Panc1 (cell line): ENCODE measurements around the gene SLC7A5.

ENCODE experiments used
- POLR2AphosphoS5 ChIP-seq: IDR thresholded peaks from 2 replicates; pipeline ENCODE4 v1.6.1; 2012; ENCODE audit warnings: mild to moderate bottlenecking, low read depth, low read length, moderate library complexity
- SIN3A ChIP-seq: IDR thresholded peaks from 2 replicates; pipeline ENCODE4 v1.6.1; 2012; ENCODE audit warnings: low read depth, mild to moderate bottlenecking, low read length, moderate library complexity, borderline replicate concordance; ENCODE audit not compliant: insufficient read depth
- TCF7L2 ChIP-seq: IDR thresholded peaks from 2 replicates; pipeline ENCODE4 v1.6.1; 2011; ENCODE audit warnings: mild to moderate bottlenecking, low read depth, low read length, inconsistent platforms
- TF ChIP-seq, protein P1 (sequence below): fragments of 450-650 bp; IDR thresholded peaks from 2 replicates; pipeline ENCODE4 v1.5.1; 2017; ENCODE audit warnings: mild to moderate bottlenecking
- TF ChIP-seq, protein P2 (sequence below), 2 experiments: IDR thresholded peaks; 2 replicates each; pipeline ENCODE4 v1.6.1; 2011 to 2012; ENCODE audit warnings: low read depth in 2 of 2, control low read depth in 1 of 2, low read length in 1 of 2, mild to moderate bottlenecking in 1 of 2, moderate library complexity in 1 of 2; ENCODE audit not compliant: insufficient read depth in 1 of 2

DNA sequence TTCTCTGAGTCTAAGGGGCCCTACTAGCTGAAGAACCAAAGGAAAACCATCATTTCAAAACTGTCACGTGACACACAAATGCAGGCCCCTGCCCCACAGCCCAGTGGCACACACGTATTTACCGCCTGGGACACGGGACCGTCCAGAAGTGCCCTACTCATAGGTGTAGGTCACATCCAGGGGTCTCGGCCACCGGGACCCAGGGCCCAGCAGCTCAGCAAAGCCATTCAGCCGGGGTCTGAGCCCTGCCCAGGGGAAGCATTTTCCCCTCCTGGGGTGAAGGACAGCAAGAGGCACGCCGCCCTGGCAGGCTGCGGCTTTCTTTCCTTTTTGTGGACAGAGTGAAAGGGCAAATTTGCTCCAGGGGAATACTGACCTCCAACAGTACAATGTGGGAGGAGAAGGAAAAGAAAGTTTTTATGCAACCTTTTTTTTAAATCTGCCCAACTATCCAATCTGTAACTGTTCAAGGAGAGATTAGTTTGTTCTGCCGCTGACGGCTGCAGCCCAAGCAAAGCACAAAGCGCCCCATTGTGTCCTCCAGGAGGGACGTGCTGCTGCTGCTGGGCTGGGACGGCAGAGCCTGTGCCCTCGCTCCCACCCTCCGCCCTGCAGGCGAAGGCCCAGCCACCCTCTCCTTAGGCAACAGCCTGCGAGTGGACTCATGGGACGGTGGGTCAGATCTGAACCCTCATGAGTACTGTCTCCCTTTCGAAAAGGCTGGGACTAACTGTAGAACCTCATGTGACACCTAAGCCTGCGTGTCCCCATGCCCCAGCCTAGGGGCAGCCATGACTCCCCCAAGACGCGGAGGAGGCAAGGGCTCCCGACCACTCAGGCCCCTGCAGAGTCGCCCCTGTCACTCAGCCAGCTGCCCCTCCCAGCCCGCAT, 21.3 kb downstream of the SLC7A5 start:
- TF ChIP-seq, protein P1, sequence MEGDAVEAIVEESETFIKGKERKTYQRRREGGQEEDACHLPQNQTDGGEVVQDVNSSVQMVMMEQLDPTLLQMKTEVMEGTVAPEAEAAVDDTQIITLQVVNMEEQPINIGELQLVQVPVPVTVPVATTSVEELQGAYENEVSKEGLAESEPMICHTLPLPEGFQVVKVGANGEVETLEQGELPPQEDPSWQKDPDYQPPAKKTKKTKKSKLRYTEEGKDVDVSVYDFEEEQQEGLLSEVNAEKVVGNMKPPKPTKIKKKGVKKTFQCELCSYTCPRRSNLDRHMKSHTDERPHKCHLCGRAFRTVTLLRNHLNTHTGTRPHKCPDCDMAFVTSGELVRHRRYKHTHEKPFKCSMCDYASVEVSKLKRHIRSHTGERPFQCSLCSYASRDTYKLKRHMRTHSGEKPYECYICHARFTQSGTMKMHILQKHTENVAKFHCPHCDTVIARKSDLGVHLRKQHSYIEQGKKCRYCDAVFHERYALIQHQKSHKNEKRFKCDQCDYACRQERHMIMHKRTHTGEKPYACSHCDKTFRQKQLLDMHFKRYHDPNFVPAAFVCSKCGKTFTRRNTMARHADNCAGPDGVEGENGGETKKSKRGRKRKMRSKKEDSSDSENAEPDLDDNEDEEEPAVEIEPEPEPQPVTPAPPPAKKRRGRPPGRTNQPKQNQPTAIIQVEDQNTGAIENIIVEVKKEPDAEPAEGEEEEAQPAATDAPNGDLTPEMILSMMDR, result no peak
- TF ChIP-seq POLR2AphosphoS5 (no peak; the same call in 1 of the 2 replicates), SIN3A (no peak), TCF7L2 (no peak)
- TF ChIP-seq, protein P2, sequence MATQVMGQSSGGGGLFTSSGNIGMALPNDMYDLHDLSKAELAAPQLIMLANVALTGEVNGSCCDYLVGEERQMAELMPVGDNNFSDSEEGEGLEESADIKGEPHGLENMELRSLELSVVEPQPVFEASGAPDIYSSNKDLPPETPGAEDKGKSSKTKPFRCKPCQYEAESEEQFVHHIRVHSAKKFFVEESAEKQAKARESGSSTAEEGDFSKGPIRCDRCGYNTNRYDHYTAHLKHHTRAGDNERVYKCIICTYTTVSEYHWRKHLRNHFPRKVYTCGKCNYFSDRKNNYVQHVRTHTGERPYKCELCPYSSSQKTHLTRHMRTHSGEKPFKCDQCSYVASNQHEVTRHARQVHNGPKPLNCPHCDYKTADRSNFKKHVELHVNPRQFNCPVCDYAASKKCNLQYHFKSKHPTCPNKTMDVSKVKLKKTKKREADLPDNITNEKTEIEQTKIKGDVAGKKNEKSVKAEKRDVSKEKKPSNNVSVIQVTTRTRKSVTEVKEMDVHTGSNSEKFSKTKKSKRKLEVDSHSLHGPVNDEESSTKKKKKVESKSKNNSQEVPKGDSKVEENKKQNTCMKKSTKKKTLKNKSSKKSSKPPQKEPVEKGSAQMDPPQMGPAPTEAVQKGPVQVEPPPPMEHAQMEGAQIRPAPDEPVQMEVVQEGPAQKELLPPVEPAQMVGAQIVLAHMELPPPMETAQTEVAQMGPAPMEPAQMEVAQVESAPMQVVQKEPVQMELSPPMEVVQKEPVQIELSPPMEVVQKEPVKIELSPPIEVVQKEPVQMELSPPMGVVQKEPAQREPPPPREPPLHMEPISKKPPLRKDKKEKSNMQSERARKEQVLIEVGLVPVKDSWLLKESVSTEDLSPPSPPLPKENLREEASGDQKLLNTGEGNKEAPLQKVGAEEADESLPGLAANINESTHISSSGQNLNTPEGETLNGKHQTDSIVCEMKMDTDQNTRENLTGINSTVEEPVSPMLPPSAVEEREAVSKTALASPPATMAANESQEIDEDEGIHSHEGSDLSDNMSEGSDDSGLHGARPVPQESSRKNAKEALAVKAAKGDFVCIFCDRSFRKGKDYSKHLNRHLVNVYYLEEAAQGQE (IDR thresholded peaks at IDR 0.05; ENCODE audit: insufficient read depth in 1 of 2, low read depth in 2 of 2, low read length in 1 of 2), result no peak
